GM21529 (cell line): Measurements from ENCODE around the gene POMP.
A peak's percentile ranks its signal among the peaks of the same experiment; 100 is the strongest.

ENCODE experiments used
- ATAC-seq: cut with Tn5 transposase; IDR thresholded peaks from one replicate; pipeline ENCODE4 v1.9.1; 2021; ENCODE audit not compliant: unreplicated experiment

Gene POMP, protein sequence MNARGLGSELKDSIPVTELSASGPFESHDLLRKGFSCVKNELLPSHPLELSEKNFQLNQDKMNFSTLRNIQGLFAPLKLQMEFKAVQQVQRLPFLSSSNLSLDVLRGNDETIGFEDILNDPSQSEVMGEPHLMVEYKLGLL

DNA sequence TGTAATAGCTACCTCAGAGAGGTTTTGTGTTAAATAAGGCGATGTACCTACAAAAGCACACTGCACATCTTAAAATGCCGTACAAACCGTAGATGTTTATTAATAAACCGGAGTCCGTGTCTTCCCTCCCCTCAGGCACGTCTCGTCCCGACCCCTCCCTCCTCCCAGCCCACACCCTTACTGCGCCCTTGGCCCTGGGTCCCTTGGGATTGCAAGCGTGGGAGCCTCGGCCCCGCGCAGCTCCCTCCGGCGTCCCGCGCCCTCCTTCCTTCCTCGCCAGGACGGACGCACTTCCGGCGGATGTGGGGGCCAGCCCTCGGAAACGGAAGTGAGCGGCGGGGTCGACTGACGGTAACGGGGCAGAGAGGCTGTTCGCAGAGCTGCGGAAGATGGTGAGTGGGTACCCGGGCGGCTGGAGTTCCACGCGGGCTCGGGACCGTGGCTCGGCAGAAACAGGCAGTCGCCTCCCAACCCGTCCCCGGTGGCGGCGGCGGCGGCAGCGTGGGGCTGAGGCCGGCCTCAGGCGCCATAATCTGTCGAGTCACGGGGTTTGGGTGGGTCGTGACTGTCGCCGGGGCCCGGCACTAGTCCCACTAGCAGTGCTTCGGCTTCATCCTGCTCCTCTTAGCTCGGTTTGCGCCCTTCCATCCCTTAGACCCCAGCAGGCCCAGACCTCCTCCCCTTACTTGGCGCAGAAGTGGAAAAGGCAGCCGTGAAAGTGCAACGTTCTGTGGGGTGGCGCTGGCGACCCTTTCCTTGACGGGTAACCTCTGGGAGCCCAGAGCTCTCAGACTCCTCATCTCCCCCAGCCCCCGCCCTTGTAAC lies at the start of gene POMP:
TSS of gene POMP (plus strand) at position 335 of the 825 bp plus-strand sequence. CDS start at position 390, 55 bp downstream.
- peak; percentile 87 for ATAC-seq

DNA sequence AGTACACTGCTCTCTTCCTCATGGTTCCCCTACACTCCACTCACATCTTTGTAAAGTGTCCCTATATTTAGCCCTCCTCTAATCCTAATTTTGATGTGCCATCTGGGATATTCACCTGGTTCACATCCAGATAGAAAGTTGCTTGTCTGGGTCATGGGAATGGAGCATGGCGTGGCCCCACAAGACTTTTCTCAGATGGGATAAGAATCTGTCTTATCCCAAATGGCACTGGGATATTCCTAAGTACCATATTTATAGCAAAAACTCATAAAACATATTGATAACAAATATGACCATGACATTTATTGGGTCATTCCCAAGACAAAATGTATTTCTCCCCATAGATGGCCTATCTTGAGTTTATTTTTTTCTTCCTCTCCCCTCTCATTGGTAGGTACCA lies 49.5 kb upstream of the POMP start:
- ATAC-seq = no peak

DNA sequence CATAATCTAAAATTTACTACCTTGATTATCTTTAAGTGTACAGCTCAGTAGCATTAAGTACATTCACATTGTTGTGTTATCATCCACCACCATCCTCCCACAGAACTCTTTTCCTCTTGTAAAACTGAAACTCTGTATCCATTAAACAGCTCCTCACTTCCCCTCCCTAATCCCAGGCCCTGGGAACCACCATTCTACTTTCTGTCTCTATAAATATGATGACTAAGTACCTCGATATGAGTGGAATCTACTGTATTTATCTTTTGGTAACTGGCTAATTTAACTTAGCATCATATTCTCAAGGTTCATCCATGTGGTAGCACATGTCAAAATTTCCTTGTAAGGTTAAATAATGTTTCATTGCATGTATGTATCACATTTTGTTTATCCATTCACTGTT lies 49.0 kb upstream of the POMP start:
- ATAC-seq = no peak

DNA sequence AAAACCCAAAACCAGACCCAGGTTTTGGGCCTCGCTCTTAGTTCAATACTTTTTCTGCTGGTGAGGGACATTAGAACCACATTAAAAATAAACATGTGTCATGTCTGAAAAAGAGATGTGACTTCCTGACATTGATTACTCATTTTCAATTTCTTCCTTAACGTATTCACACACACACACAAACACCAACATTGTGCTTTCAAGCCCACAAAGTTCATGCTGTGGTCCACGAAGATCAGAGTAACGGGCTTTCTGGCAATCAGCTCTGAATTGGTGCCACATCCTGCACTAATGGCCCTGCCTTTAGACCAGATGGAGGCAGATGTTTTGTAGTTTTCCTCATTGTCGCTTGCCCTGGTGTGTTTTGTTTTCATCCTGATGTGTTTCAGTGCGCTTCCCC lies 47.9 kb upstream of the POMP start:
- no peak for ATAC-seq

DNA sequence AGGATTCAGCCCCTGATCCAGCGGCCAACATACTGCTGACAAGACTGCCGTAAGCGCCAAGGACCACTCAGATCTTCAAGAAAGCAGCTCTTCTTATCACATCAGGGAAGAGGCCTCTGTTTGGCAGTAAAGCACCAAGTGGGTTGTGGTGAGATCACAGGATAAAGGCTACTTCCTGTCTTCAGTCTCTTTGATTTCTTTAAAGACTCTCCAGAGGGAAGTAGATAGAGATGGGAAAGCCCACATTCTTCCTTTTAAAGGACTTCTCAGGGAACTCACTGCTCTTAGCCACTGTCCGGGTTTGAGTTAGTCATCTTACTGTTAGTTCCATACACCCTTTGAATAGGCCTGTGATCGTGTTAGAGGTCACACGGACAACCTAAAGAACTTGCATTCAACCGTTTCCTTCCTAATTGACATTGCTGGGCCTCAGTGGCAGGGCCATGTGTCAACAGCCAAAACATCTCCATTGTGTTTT lies 47.2 kb upstream of the POMP start:
- no peak for ATAC-seq

DNA sequence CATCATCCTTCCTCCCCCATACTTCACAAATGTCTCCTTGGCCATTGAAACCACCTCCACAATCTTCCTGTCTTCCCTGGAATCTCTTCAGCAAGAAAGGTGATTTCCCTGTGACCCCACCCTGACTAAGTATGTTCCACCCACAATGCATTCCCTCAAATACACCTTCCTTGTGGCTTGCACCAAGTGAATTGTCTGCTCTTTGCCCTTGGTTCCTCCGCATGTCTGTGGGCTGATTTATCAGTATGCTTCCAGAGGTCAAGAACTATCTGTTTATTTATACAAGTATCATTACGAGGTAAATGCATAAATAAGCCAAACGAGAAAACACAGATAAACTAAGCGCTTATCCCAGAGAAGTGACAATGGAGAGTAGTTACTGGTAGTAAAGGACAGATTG lies 45.4 kb upstream of the POMP start:
- no peak for ATAC-seq

DNA sequence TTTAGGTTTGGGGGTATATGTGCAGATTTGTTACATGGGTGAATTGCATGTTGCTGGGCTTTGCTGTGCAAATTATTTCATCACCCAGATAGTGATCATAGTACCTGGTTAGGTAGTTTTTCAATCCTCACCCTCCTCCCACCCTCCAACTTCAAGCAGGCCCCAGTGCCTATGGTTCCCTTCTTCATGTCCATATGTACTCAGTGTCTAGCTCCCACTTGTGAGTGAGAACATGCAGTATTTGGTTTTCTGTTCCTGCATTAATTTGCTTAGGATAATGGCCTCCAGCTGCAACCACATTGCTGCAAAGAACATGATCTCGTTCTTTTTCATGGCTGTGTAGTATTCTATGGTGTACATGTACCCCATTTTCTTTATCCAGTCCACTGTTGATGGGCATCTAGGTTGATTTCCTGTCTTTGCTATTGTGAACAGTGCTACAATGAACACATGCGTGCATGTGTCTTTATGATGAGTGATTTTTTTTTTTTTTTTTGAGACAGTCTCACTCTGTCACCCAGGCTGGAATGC lies 42.9 kb upstream of the POMP start:
- no peak for ATAC-seq

DNA sequence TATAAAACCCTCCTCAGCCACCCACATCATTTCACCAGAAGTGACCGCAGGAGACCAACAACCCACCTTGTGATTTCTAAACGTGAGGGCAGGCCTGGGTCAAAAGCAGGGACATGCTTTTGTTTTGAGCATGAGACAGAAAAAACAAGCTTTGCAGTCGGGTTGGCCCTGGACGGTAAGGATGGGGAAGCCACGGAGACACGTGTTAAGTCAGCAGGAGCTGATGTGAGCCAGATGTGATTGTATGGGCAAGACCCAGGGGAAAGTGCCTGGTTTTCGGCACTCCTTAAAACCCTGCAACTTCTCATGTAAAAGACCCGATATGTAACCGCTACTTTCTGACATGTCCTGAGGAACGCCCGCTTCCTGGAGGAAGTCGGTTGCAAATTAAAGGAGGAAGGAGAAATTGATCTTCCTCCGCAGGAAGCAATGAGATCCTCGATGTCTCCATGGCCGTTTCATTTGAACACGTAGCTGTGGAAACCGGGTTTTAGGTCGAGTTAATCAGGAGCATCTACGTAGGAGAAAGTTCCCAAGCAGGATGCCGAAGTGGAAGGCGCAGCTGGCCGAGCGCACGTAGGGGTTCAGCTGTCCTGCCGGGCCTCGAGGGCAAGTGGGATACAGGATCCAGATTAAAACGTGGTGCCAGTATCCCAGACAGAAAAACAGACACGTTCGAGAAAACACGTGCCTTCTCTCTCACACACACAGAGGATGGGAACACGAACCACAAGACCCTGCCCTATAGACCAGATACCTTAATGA lies 40.5 kb upstream of the POMP start:
- ATAC-seq = no peak

DNA sequence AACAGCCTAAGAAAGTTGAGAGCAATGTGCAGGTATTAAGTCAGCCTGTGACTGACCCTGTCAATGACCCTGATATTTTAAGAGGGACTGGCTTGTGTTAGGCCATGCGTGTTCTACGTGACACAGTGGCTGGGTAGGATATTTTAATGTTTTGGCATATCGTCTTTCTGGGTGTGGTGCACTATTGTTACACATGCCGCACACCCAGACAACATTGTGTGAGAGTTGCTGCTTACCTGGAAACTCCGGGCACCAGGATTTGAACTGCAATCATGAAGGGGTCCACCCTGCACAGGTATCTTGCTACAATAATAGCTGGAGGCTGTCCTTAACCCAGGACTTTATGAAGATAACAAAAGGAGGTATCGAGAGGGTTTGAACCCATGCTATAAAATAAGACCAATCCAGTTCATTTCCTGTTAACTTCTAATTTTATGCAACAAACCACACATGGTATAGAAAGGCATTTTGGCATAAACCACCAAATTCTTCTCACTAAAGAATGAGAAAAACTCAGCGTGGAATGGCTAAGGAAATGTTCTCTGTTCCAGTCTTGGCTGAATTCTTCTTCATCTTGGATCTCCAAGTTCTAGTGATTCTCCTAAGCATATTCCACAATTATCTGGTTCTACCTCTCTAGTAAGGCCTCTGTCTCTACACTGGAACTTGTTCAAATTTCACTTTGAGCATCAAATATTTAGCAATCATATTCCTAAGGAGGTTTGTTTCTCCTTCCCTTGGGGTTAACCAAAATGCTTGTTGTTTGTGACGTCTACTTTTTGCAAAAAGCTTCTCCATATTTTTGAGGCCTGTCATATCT lies 38.7 kb upstream of the POMP start:
- ATAC-seq = no peak

DNA sequence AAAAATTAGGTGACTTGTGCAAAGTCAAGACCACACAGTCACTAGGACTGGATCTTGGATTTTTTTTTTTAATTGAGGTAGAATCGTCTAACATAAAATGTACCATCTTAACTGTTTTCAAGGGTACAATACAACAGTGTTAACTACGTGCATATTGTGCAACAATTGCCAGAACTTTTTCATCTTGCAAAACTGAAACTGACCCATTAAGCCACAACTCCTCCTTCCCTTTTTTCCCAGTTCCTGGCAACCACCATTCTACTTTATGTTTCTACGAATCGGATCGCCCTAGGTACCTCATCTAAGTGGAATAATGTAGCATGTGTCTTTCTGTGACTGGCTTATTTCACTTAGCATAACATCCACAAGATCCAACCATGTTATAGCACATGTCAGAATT lies 37.5 kb upstream of the POMP start:
- ATAC-seq = no peak

DNA sequence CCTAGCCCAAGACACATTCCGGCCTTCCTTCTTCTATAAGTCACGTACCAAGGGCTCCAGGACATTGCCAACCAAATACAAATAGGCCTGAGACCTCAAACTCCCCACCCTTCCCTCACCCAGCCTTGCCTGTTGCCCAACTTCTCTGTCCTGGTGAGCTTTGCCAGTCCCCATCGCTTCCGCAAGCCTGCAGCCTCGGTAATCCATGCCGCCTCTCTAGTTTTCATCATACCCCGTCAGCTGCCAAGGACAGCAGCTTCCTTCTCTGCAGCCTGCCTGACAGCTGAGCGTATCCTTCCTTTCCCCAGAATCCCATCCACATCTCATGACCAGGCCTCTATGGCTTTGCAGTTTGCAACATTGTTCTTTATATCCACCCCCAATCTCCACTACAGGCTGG lies 36.6 kb upstream of the POMP start:
- ATAC-seq = no peak

DNA sequence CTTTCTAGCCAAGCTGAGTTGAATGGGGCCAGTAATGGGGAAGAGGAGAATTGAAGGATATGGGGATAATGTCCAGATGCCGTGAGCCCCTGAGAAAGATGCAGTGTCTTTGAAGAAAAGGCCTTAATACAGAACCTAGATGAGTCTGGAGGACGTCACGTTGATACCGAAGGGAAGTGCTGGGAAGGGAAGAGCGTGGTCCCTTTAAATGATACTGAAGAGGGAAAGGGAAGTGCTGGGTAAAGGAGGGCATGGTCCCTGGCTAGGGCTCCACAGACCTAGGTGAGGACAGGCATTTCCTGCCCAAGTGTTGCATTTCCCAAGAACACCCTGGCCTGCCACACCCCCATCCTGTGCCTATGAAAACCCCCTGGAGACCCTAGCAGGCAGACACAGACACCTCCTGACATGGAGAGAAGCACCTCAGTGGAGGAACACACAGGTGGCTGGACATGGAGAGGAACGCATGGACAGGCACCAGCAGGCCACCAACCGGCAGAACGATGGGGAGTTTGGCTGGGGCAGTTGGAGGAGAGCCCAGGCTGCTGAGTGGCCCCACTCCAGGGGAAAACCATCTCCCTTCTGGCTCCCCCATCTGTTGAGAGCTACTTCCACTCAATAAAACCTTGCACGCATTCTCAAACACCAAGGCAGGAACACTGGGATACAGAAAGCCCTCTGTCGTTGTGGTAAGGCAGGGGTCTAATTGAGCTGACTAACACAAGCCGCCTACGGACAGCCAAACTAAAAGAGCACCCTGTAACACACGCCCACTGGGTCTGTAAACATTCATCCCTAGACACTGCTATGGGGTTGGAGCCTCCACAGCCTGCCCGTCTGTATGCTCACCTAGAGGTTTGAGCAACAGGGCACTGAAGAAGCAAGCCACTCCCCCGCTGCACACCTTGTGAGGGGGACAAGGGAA lies 34.9 kb upstream of the POMP start:
- ATAC-seq = no peak

DNA sequence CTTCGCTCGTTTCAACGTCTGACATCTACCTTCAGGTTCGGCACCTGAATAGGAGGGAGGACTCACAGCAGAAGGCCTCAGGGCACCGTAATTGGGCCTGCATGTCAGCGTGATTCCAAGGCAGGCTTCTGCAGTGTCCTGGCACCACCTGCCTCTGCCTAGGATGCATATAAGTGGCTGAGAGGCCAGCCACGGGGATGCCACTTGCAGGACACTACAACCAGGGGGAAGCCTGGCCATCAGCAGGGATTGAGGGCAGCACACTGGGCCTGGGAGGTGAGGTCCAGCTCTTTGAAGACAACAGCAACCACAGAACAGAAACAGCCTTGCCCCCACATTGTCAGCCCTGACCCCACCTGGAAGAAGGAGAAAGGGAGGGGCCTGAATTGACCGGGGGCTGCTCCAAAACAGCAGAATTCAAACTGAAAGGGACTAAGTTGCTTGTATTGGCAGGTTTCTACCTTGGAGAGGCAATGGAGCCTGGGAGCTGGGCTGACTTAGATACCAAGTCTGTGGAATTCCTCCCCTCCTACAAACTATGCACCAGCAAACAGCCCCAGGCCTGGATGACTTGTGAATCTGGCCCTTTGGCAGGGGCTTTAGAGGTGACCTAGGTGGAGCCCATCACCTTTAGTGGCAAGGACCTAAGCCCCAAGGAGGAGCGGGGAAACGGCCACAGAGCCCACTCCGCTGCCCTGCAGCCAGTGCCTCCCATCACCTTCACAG lies 34.1 kb upstream of the POMP start:
- ATAC-seq = no peak

DNA sequence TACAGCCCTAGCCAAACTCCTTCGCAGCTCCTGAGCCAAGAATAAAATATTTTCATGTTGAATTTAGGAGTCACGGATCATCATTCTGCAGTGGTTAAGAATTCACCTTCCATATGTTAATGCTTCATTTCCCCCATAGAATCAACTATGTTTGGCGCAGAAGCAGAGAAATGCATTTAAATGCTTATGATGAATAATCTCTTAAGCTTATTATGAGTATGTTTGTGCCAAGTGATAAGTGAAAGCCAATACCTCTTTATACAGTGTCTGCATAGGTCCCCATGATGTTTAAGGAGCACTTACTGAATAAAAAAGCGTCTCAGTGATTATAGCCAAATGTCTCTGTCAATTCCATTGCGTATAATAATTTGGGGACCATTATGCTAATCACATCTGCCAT lies 32.7 kb upstream of the POMP start:
- no peak for ATAC-seq

DNA sequence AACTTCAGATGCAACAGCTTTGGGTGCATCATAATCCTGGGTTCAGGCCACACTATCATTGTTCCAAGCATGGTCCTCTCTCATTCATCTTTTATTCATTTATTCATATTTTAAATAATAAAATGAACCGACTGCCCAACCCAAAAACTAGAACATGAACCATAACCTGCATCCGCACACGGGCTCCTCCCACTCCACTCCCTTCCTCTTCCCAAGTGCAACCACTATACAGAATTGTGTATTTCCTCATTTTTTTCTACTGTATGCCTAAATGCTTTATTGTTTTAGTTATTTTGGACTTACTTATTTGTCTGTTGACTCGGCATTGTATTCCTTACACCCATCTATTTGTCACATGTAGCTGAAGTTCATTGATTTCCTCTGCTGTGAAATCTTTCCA lies 30.7 kb upstream of the POMP start:
- ATAC-seq = no peak

DNA sequence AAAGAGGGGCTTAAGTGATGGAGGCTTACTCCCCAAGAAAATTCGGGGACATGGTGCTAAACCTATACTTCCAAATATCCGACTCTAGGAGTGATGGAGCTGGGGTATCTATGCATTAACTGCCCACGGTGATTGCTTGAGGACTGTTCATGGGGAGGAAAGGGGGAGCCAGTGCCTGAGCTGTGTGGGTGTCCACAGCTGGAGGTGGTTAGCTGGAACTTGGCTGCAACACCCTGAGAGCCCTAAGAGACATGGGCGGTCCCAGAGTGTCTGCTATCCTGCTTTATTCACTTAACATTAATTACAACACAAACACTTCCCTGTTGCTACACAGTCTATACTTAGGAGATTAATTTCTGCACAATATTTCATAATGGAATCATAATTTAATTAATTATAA lies 28.1 kb upstream of the POMP start:
- ATAC-seq = no peak

DNA sequence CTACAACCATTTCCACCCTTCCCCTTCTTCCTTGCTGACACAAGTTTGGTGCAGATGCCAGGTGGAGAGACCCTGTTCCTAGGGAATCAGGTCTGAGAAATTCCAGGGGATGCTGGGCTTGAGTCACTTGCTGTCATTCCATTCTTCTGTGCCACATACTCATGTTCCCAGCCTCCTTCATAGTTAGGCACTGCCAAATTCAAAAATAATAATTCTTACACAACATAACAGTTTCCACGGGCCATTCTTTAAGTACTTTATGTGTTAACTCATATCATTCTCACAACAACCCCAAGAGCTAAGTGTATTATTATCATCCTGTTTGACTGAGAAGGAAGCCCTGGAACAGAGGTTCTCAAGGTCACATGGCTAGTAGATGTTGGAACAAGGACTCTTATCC lies 27.1 kb upstream of the POMP start:
- no peak for ATAC-seq

DNA sequence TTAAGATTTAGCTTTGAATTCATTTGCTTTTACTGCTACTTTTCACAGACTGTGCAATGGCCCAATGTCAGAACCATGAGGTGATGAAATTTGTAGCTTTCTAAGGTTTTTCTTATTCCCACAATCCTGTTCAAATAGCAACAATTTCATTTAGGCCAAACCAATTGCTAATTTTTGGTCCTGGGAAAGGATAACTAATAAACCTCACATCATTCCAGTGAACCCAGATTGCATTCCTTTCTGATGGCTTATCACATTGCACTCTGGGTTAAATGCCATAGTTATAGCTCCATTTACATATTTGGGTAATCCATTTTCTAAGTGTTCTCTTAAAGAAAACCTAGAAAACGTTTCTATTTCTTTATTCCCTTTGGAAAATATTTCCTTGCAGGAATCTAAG lies 22.9 kb upstream of the POMP start:
- ATAC-seq = no peak

DNA sequence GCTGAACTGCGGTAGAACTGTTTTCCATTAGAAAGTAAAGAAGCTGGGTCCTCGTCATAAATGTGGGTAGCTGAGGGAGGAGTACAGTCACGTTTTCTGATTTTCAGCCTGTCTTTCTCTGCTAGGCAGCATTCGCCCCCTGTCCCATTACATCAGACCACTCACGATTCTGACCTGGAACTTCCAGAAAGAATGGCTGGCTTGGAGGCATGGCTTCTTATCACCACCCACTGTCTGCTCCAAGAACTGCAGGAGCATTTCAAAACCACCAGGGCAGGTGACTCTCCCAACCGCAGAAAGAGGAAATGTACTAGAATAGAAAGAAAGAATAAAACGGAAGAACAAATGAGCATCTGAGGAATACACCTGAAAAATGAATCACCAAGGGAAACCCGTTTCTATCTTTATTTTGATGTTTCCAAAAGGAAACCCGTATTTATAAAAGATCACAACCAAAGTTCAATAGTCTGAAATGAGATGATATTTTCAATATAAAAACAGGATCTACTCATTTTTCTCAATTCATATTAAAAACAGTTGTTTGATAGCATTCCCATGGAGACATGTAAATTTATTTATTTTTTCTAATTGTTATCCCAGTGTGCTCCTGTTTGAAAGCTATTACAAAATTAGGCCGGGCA lies 22.1 kb upstream of the POMP start:
- ATAC-seq = peak; percentile 44
